Skin of body (tissue), 2 donors: ENCODE data around the gene FABP7. TPM values are rescaled to one million over a fixed set of nuclear protein-coding genes. Genes with fewer than 3 reads are reported as not detected.
"Not testable (repeated sequence)": the region's sequence is repeated elsewhere in the genome, so short reads cannot be mapped to it uniquely, and the experiment has no call there.

ENCODE experiments used
- DNase-seq: peaks from one replicate; lab custom pipeline; 2025; lab: John Stamatoyannopoulos, UW
- total RNA-seq: library from RNA; depleted of rRNA; stranded (reverse); fragments of >200 nt; gene quantifications from one replicate; pipeline ENCODE4 v1.2.3, GENCODE V29; 2014

Gene FABP7
- 31.6 TPM for total RNA-seq

GRCh38 chr6:122779667-122780066 is at the start of gene FABP7:
Gene FABP7, plus strand, starts transcription at chr6:122779716. Its CDS starts 79 bp downstream, at chr6:122779795.
- DNase-seq = no peak

GRCh38 chr6:122730334-122730733 is 49.2 kb upstream of the FABP7 start:
- DNase-seq = no peak

GRCh38 chr6:122730775-122731386 is 48.6 kb upstream of the FABP7 start:
- DNase-seq = peak; percentile 48

- DNase-seq = no peak
These were observed 46.3 kb upstream of the FABP7 start for GRCh38 chr6:122733259-122733658.

- DNase-seq = no peak
These were observed 44.8 kb upstream of the FABP7 start for GRCh38 chr6:122734529-122735395.

GRCh38 chr6:122735582-122735981 is 43.9 kb upstream of the FABP7 start:
- DNase-seq = no peak

- DNase-seq = no peak
These were observed 43.4 kb upstream of the FABP7 start for GRCh38 chr6:122736163-122736562.

GRCh38 chr6:122736616-122737015 is 42.9 kb upstream of the FABP7 start:
- peak; percentile 32 for DNase-seq

GRCh38 chr6:122740091-122740490 is 39.4 kb upstream of the FABP7 start:
- no peak for DNase-seq

GRCh38 chr6:122740936-122741335 is 38.6 kb upstream of the FABP7 start:
- DNase-seq = no peak

GRCh38 chr6:122744247-122744646 is 35.3 kb upstream of the FABP7 start:
- DNase-seq = not testable (repeated sequence)

- not testable (repeated sequence) for DNase-seq
These were observed 34.7 kb upstream of the FABP7 start for GRCh38 chr6:122744856-122745255.

- no peak for DNase-seq
These were observed 32.8 kb upstream of the FABP7 start for GRCh38 chr6:122746688-122747087.

GRCh38 chr6:122747573-122747972 is 31.9 kb upstream of the FABP7 start:
- no peak for DNase-seq

GRCh38 chr6:122748945-122749344 is 30.6 kb upstream of the FABP7 start:
- DNase-seq = not testable (repeated sequence)

GRCh38 chr6:122749451-122750050 is 30.0 kb upstream of the FABP7 start:
- DNase-seq = no peak

- DNase-seq = no peak
These were observed 28.2 kb upstream of the FABP7 start for GRCh38 chr6:122751326-122751725.

GRCh38 chr6:122752459-122752858 is 27.1 kb upstream of the FABP7 start:
- no peak for DNase-seq

- DNase-seq = no peak
These were observed 26.4 kb upstream of the FABP7 start for GRCh38 chr6:122753000-122753687.

- DNase-seq = no peak
These were observed 25.8 kb upstream of the FABP7 start for GRCh38 chr6:122753688-122754056.

- no peak for DNase-seq
These were observed 25.3 kb upstream of the FABP7 start for GRCh38 chr6:122754191-122754731.

- no peak for DNase-seq
These were observed 23.6 kb upstream of the FABP7 start for GRCh38 chr6:122755901-122756300.
